HCT116 (cell line): ENCODE results near the gene MCL1. TPM values are rescaled to one million over a fixed set of nuclear protein-coding genes. Genes with fewer than 3 reads are reported as not detected.

Source experiments
- ATAC-seq: fragments of 200-7000 bp; cut with Tn5 transposase; 2 replicates; pipeline ENCODE4 v1.9.1; 2020; ENCODE audit warnings: mild to moderate bottlenecking, moderate library complexity
- BruUV-seq: library from RNA; stranded (reverse); fragments of 400-500 nt; replicated peaks from 2 replicates; lab custom pipeline; 2021; lab: Mats Ljungman, UMichigan
- CTCF ChIA-PET: fragments of 300-600 bp; sonication (Branson Sonifier 250); formaldehyde crosslinking; loops from one replicate; lab custom pipeline; 2021; ENCODE audit warnings: antibody characterized with exemption; lab: Charles Lee
- POLR2A ChIA-PET: fragments of 300-600, 350-600 bp; sonication (Branson Sonifier 250); formaldehyde crosslinking; loops from one replicate; lab custom pipeline; 2021; ENCODE audit warnings: antibody characterized with exemption; lab: Charles Lee
- RAD21 ChIA-PET, 2 experiments: fragments of 300-600 bp; sonication (Branson Sonifier 250); formaldehyde crosslinking; loops; one replicate each; lab custom pipeline; 2023; ENCODE audit warnings: low total read pairs in 2 of 2; ENCODE audit not compliant: uncharacterized antibody in 2 of 2, unreplicated experiment in 2 of 2, low non-redundant PET in 1 of 2; lab: Charles Lee
- DNase-seq: peaks from one replicate; pipeline ENCODE4 v3.0.0-alpha.2; 2010; ENCODE audit warnings: low read depth, low spot score
- H2AFZ ChIP-seq: fragments of 200-600 bp; shearing (Covaris generic), sonication (generic); 2 replicates; pipeline ENCODE4 v1.6.1; 2017; ENCODE audit warnings: low read depth, mixed run types, mixed read lengths, antibody characterized with exemption, low read length; ENCODE audit not compliant: poor library complexity, severe bottlenecking
- H3K27ac ChIP-seq: 2 replicates; pipeline ENCODE4 v1.5.1; 2012; ENCODE audit warnings: low read depth, low read length
- H3K27me3 ChIP-seq: fragments of 200-600 bp; sonication (generic); 2 replicates; pipeline ENCODE4 v1.6.1; 2016; ENCODE audit warnings: mixed run types, low read length, mixed read lengths; ENCODE audit not compliant: insufficient read depth
- H3K36me3 ChIP-seq, 2 experiments: fragments of 200-500 bp in 1 of 2; fragments of 200-600 bp in 1 of 2; sonication (Bioruptor generic) in 1 of 2; sonication (generic) in 1 of 2; 2 replicates each; pipeline versions ENCODE4 v1.5.1 to v1.6.1; 2014 to 2016; ENCODE audit warnings: low read length in 2 of 2, inconsistent platforms in 1 of 2, mixed read lengths in 1 of 2, mixed run types in 1 of 2; ENCODE audit not compliant: insufficient read depth in 2 of 2, control insufficient read depth in 1 of 2
- H3K4me1 ChIP-seq, 2 experiments: fragments of 200-600 bp in 1 of 2; sonication (generic) in 1 of 2; 2 replicates each; pipeline versions ENCODE4 v1.5.1 to v1.6.1; 2012 to 2017; ENCODE audit warnings: low read length in 2 of 2, inconsistent platforms in 1 of 2, mild to moderate bottlenecking in 1 of 2, mixed read lengths in 1 of 2, mixed run types in 1 of 2, moderate library complexity in 1 of 2; ENCODE audit not compliant: insufficient read depth in 2 of 2, control insufficient read depth in 1 of 2
- H3K4me2 ChIP-seq: fragments of 200-600 bp; sonication (generic); 2 replicates; pipeline ENCODE4 v1.6.1; 2017; ENCODE audit warnings: mixed run types, low read length, mixed read lengths
- H3K4me3 ChIP-seq, 2 experiments: fragments of 200-600 bp in 1 of 2; sonication (generic) in 1 of 2; replicated peaks in 1 of 2; 2 replicates each; pipeline ENCODE4 v1.5.1; 2011 to 2016; ENCODE audit warnings: low read length in 2 of 2, control low read depth in 1 of 2, low read depth in 1 of 2, mild to moderate bottlenecking in 1 of 2, mixed read lengths in 1 of 2, mixed run types in 1 of 2
- H3K79me2 ChIP-seq: fragments of 200-600 bp; sonication (generic); 2 replicates; pipeline ENCODE4 v1.6.1; 2017; ENCODE audit warnings: mild to moderate bottlenecking, mixed run types, low read length, moderate library complexity, mixed read lengths; ENCODE audit not compliant: insufficient read depth
- H3K9ac ChIP-seq: fragments of 200-600 bp; sonication (generic); 2 replicates; pipeline ENCODE4 v1.6.1; 2016; ENCODE audit warnings: low read length, mixed read lengths
- H3K9me2 ChIP-seq: fragments of 200-600 bp; sonication (generic), shearing (Covaris generic); 2 replicates; pipeline ENCODE4 v1.6.1; 2017; ENCODE audit warnings: mixed run types, mild to moderate bottlenecking, moderate library complexity; ENCODE audit not compliant: insufficient read depth
- H3K9me3 ChIP-seq, 2 experiments: fragments of 200-500 bp in 1 of 2; fragments of 200-600 bp in 1 of 2; sonication (Bioruptor generic) in 1 of 2; sonication (generic) in 1 of 2; 2 replicates each; pipeline ENCODE4 v1.6.1; 2014 to 2017; ENCODE audit warnings: low read length in 2 of 2, mixed read lengths in 2 of 2, inconsistent platforms in 1 of 2, low read depth in 1 of 2, mild to moderate bottlenecking in 1 of 2, mixed run types in 1 of 2, moderate library complexity in 1 of 2; ENCODE audit not compliant: control insufficient read depth in 1 of 2, insufficient read depth in 1 of 2
- H4K20me1 ChIP-seq: fragments of 200-600 bp; sonication (generic), shearing (Covaris generic); 2 replicates; pipeline ENCODE4 v1.6.1; 2017; ENCODE audit warnings: mixed run types, mild to moderate bottlenecking, moderate library complexity; ENCODE audit not compliant: insufficient read depth
- ATF3 ChIP-seq: IDR thresholded peaks from 2 replicates; pipeline ENCODE4 v1.6.1; 2012
- CBX3 ChIP-seq: IDR thresholded peaks from 2 replicates; pipeline ENCODE4 v1.6.1; 2012; ENCODE audit warnings: low read depth
- EGR1 ChIP-seq: IDR thresholded peaks from 2 replicates; pipeline ENCODE4 v1.6.1; 2012; ENCODE audit warnings: low read depth
- ELF1 ChIP-seq: IDR thresholded peaks from 2 replicates; pipeline ENCODE4 v1.6.1; 2012; ENCODE audit warnings: low read depth, borderline replicate concordance
- EZH2 ChIP-seq: fragments of 200-600 bp; sonication (generic); IDR thresholded peaks from 2 replicates; pipeline ENCODE4 v1.6.1; 2017; ENCODE audit warnings: antibody characterized with exemption, mixed run types
- EZH2phosphoT487 ChIP-seq: fragments of 200-600 bp; IDR thresholded peaks from 2 replicates; pipeline ENCODE4 v1.6.1; 2018; ENCODE audit warnings: antibody characterized with exemption, borderline replicate concordance
- FOSL1 ChIP-seq: IDR thresholded peaks from 2 replicates; pipeline ENCODE4 v1.6.1; 2012; ENCODE audit warnings: low read depth
- JUND ChIP-seq: IDR thresholded peaks from 2 replicates; pipeline ENCODE4 v1.6.1; 2012
- MAX ChIP-seq: IDR thresholded peaks from 2 replicates; pipeline ENCODE4 v1.6.1; 2012
- POLR2A ChIP-seq: IDR thresholded peaks from 2 replicates; pipeline ENCODE4 v1.7.0; 2011; ENCODE audit warnings: borderline replicate concordance; ENCODE audit not compliant: insufficient read depth, insufficient read length; ENCODE audit errors: extremely low read depth
- POLR2AphosphoS5 ChIP-seq: IDR thresholded peaks from 2 replicates; pipeline ENCODE4 v1.6.1; 2011; ENCODE audit warnings: mild to moderate bottlenecking, low read depth, low read length, moderate library complexity
- RAD21 ChIP-seq: IDR thresholded peaks from 2 replicates; pipeline ENCODE4 v1.6.1; 2012; ENCODE audit warnings: low read depth, mild to moderate bottlenecking
- REST ChIP-seq: IDR thresholded peaks from 2 replicates; pipeline ENCODE4 v1.6.1; 2012; ENCODE audit warnings: low read depth
- SIN3A ChIP-seq: IDR thresholded peaks from 2 replicates; pipeline ENCODE4 v1.6.1; 2012; ENCODE audit warnings: low read depth
- SP1 ChIP-seq: IDR thresholded peaks from 2 replicates; pipeline ENCODE4 v1.6.1; 2012; ENCODE audit warnings: low read depth
- SRF ChIP-seq: IDR thresholded peaks from 2 replicates; pipeline ENCODE4 v1.6.1; 2012; ENCODE audit warnings: low read depth
- TCF7L2 ChIP-seq: IDR thresholded peaks from 2 replicates; pipeline ENCODE4 v1.7.0; 2011; ENCODE audit warnings: borderline replicate concordance, inconsistent platforms; ENCODE audit not compliant: insufficient read depth, insufficient read length; ENCODE audit errors: extremely low read depth
- ZFX ChIP-seq: fragments of 450-650 bp; IDR thresholded peaks from 2 replicates; pipeline ENCODE4 v1.6.1; 2017
- ZNF274 ChIP-seq: fragments of 200-500 bp; sonication (Bioruptor generic); IDR thresholded peaks from 2 replicates; pipeline ENCODE4 v1.6.1; 2014; ENCODE audit warnings: mild to moderate bottlenecking, low read depth, low read length, inconsistent platforms
- intact Hi-C: fragments of 100-400 bp; cut with micrococcal nuclease; formaldehyde crosslinking; loops from 2 replicates; pipeline ENCODE4 v1.10.0; 2022
- total RNA-seq: library from RNA; stranded (reverse); gene quantifications from one replicate; pipeline ENCODE4 v1.2.1, GENCODE V29; 2021; ENCODE audit not compliant: unreplicated experiment

The MCL1 gene
- total RNA-seq, 1 experiment from 2014 or later, result 146 TPM

GRCh38 chr1:150559656-150560010 is 19.8 kb downstream of the MCL1 start (continued):
- no peak for TF ChIP-seq ATF3
- no peak for TF ChIP-seq ELF1
- no peak for TF ChIP-seq FOSL1
- TF ChIP-seq CBX3, result no peak
- TF ChIP-seq, all 23 proteins: peak for 0

- H3K4me2 ChIP-seq, result no peak overlapping the region
- ATAC-seq (no peak), DNase-seq (no peak)
- peaks cover 29 to 42% of the 10 kb centered on the region in 2 experiments for H3K4me1 ChIP-seq
- ChIA-PET RAD21 (no interaction called here), CTCF (interaction anchor here (0.6 to 4.8 kb wide), 12 partner anchors 7 to 437 kb away, joined by 3 to 35 read pairs (median 8); partner anchors contain the start of genes ADAMTSL4, ENSA and FALEC), POLR2A (interaction anchor here (1.1 to 6.6 kb wide), 3 partner anchors 12 to 62 kb away, joined by 3 to 39 read pairs (median 7); partner anchors contain the start of gene MCL1)
- no peak overlapping the region; the same call in 1 of the 2 replicates for H3K27ac ChIP-seq
- H3K79me2 ChIP-seq, result peaks cover 4% of the 10 kb centered on the region; the same call in 1 of the 2 replicates
- no peaks in the 10 kb centered on the region for H3K9me2 ChIP-seq
- no peaks in the 10 kb centered on the region for H3K9me3 ChIP-seq
- no peak overlapping the region for H2AFZ ChIP-seq
- no peak overlapping the region for H3K4me3 ChIP-seq
- H3K27me3 ChIP-seq, result no peaks in the 10 kb centered on the region
- TF ChIP-seq EGR1 (no peak), ELF1 (no peak), REST (no peak), EZH2 (no peak), POLR2A (no peak), SRF (no peak), ATF3 (no peak), ZFX (no peak), JUND (no peak), TCF7L2 (no peak), EZH2phosphoT487 (no peak), RAD21 (no peak), SP1 (no peak), POLR2AphosphoS5 (no peak), ZNF274 (no peak), MAX (no peak), SIN3A (no peak)
- no peaks in the 10 kb centered on the region for H3K36me3 ChIP-seq
- no peaks in the 10 kb centered on the region for H4K20me1 ChIP-seq
- no TSS peak for BruUV-seq
- H3K9ac ChIP-seq, result no peak overlapping the region
- intact Hi-C loops, result no loop called here
Measured at GRCh38 chr1:150558761-150559655, 20.4 kb downstream of the MCL1 start.
